Measurements from ENCODE around the gene FAAH.

GRCh38 chr1:46445773-46446256, 51.7 kb downstream of the FAAH start:
- no peak for TF ChIP-seq POLR2A (IDR thresholded peaks at IDR 0.05)
- TF ChIP-seq, protein P1, sequence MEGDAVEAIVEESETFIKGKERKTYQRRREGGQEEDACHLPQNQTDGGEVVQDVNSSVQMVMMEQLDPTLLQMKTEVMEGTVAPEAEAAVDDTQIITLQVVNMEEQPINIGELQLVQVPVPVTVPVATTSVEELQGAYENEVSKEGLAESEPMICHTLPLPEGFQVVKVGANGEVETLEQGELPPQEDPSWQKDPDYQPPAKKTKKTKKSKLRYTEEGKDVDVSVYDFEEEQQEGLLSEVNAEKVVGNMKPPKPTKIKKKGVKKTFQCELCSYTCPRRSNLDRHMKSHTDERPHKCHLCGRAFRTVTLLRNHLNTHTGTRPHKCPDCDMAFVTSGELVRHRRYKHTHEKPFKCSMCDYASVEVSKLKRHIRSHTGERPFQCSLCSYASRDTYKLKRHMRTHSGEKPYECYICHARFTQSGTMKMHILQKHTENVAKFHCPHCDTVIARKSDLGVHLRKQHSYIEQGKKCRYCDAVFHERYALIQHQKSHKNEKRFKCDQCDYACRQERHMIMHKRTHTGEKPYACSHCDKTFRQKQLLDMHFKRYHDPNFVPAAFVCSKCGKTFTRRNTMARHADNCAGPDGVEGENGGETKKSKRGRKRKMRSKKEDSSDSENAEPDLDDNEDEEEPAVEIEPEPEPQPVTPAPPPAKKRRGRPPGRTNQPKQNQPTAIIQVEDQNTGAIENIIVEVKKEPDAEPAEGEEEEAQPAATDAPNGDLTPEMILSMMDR (IDR thresholded peaks at IDR 0.05), result no peak

Data from Peyer's patch (tissue), 4 donors.